GM12864 (cell line): ENCODE data around the gene ELMOD3.

Experiments used
- DNase-seq: peaks from one replicate; pipeline ENCODE4 v3.0.0-alpha.2; 2011; ENCODE audit warnings: low read depth
- H3K4me3 ChIP-seq: 2 replicates; pipeline ENCODE4 v1.5.1; 2011; ENCODE audit warnings: mild to moderate bottlenecking, low read depth, low read length, control low read depth
- CTCF ChIP-seq: IDR thresholded peaks from 2 replicates; pipeline ENCODE4 v1.5.1; 2011; ENCODE audit warnings: low read depth, mild to moderate bottlenecking, moderate library complexity, low read length, control low read depth, inconsistent platforms; ENCODE audit errors: missing control alignments

The ELMOD3 gene

DNA sequence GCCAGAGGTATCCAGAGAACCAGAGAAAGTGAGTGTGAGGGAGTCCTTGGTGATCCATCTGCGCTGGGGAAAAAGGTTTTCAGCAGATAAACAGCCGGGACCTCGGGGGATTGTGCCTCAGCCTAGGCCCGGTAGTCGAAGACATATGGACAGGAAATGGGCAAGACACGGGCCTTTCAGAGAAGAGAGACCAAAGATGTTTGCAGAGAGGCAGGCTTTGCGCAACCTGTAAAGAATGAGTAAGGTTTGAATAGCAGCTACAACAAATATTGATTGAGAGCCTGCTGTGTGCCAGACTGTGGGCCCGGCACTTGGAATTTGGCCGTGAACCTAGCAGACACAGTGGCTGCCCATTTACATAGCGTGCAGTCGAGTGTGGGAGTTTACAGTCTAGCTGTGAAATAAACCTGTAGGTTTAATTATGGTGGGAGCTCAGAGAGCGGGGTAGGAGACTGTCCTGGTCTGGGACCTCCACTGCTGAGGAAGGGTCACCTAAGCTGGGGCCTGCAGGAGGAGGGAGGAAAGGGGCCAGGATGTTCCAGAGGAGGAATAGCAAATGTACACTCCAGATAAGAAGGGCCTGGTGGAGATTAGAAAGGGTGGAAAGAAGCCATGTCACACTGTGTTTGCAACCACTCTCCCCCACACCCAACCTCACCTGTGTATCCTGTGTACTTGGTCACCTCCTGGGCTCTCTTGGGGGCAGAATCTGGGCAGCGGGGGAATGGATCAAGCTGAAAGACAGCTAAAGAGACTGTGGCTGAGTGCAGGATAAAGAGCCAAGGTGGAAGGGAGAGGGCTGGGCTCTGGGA is 66.9 kb downstream of the ELMOD3 start:
- no peak overlapping the region for H3K4me3 ChIP-seq
- TF ChIP-seq CTCF: no peak
- no peak for DNase-seq

GRCh38 chr2:85422072-85422457 is 67.5 kb downstream of the ELMOD3 start:
- no peak overlapping the region for H3K4me3 ChIP-seq
- no peak for TF ChIP-seq CTCF
- DNase-seq: no peak

DNA sequence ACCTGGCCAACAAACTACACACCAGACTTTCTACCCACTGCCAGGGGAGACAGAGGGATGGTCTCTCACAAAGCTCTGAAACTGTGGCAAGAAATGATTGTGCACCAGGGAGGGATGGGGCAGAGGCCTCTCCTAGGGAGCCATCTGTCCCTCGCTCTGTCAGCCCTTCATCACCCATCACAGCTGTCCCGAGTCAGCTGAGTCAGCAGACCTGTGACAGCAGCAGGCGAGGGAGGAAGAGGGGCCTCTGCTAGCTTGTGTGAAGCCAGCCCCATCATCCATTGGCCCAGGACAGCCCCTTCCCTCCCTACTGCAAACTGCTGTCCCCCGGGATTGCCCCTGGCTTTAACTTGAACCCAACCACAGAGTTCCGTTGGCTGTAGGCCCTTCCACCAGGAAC is 69.0 kb downstream of the ELMOD3 start:
- no peak for DNase-seq
- no peak for TF ChIP-seq CTCF
- H3K4me3 ChIP-seq: no peak overlapping the region

DNA sequence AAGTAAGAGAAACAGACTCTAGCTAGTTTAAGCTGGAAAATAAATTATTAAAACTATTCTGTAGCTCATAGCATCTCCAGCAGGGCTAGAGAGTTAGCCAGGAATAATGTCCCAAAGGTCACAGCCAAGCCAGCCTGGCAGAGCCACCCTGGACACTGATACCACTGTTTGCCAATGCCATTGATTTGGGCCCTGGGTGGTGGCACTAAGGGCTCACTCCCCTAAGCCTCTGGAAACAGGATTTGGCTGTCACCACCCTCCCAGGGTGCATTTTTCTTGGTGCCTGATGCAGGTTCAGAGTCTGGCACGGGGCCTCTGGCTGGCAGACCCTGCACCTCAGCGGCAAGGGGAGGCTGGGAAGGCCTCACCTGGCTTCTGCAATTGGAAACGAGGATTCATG is 71.0 kb downstream of the ELMOD3 start:
- TF ChIP-seq CTCF: no peak
- no peak overlapping the region for H3K4me3 ChIP-seq
- DNase-seq: no peak

DNA sequence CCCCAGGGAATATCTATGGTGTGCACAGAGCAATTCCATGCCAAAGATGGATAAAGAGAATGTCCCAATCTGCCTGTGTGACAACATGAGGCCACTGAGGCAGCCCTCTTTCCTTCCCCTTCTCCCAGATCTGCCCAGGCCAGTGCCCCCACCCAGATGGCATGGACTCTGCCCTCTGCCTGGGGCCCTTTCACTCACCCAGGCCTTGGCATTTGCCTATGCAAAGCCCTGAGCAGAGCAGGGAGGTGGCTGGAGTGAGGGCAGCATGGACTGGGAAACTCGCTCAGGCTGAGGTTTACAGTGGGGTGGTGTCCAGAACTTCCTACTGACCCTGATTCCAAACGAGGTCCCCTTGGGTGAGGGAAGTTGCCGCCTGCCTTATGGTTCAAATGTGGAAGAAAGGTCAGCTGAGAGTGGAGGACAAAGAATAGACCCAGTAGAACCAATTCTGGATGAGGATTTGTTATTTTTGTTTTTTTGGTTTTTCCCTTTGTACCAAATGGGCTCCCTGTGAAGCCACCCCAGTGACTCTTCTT is 72.8 kb downstream of the ELMOD3 start:
- DNase-seq: no peak
- TF ChIP-seq CTCF: no peak
- H3K4me3 ChIP-seq: no peak overlapping the region

- no peak for TF ChIP-seq CTCF
- no peak for DNase-seq
- H3K4me3 ChIP-seq: no peak overlapping the region
Measured at GRCh38 chr2:85428343-85428881, 73.8 kb downstream of the ELMOD3 start.
